Activated CD8-positive, alpha-beta memory T cell treated with anti-CD3 and anti-CD28 coated beads, Interleukin-2, amount 50 U/mL, for 24 hours (primary cell): ENCODE results near the gene ZBTB7C.

Experiments
- DNase-seq: peaks from one replicate; pipeline ENCODE4 v3.0.0-alpha.2; 2020; ENCODE audit errors: extremely low read depth

ZBTB7C gene

DNA sequence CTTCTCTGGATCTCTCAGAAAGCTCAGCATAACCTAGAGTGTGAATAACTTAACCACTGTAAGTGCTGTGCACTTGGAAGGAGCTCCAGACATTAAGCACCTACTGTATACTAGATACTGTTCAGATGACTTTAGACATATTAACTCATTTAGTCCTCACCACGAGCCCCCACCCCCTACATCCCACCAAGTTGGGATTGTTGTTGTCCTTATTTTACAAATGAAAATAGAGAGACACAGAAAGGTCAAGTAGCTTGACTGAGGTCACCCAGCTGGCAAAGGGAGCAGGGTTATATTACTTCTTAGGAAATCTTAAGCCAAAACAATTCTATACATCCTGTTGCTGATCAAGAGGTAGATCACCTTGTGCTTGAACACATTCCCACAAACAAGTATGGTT, 244.5 kb downstream of the ZBTB7C start:
- no peak for DNase-seq

- no peak for DNase-seq
These were observed 245.1 kb downstream of the ZBTB7C start for GRCh38 chr18:48164116-48164515.

- no peak for DNase-seq
These were observed 245.5 kb downstream of the ZBTB7C start for GRCh38 chr18:48163738-48164115.

- DNase-seq, result no peak
These were observed 246.0 kb downstream of the ZBTB7C start for GRCh38 chr18:48162956-48163737.

DNA sequence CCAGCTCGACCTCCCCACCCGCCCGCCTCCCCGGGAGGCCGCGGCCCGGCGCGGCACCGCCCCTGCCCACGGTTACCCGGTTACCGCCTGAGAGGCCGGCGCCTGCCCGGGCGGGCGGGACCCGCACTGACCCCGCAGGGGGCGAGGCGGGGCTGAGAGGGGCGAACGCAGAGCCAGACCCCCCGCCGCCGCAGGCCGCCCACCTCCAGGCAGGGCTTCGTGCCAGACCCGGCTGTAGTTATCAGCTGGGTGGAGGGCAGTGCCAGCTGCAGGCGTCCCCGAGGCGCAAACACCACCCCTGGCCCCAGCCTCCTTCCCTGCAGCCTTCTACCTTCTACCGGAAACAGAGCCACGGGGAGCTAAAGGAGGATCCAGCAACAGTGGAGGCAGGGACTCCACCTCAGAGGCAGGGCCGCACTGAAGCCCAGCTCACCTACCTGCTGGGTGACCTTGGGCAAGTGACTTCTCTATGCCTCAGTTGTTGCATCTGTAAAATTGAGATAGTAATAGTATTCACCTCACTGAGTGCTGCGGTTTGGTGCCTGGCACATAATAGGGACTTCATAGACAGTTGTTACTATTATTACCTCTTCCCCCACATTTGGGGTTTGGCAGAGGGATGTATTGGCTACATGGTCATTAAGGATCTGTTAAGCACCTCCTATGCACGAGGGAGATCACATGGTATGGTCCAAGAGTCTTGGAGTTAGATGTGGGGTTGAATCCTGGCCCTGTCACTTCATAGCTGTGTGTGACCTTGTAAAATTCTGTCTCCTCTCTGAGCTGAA, 247.1 kb downstream of the ZBTB7C start:
- DNase-seq, result no peak

- peak; percentile 17 for DNase-seq
These were observed 247.8 kb downstream of the ZBTB7C start for GRCh38 chr18:48161191-48161910.

- no peak for DNase-seq
These were observed 248.6 kb downstream of the ZBTB7C start for GRCh38 chr18:48160622-48161021.

GRCh38 chr18:48159816-48160215, 249.4 kb downstream of the ZBTB7C start:
- no peak for DNase-seq

DNA sequence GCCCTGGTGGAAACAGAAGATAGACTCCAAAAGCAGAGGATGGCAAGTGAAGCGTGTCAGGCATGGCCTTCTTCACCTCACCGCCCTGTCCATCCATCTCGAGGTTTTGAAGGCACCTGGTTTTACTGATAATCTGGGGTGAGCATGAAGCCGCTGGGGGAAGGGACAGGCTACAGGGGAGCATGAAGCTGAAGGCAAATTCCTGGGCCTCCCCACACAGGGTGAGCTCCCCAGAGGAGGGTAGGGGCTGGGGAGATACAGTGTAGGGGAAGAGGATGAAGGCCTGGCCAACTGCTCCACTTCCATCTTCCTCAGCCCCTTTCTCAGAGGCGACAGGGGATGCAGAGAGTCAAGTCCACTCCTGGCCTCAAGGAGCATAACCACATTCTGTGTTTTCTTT, 250.5 kb downstream of the ZBTB7C start:
- DNase-seq, result no peak

- no peak for DNase-seq
These were observed 251.2 kb downstream of the ZBTB7C start for GRCh38 chr18:48157956-48158355.

GRCh38 chr18:48155856-48156255, 253.3 kb downstream of the ZBTB7C start:
- DNase-seq, result no peak

DNA sequence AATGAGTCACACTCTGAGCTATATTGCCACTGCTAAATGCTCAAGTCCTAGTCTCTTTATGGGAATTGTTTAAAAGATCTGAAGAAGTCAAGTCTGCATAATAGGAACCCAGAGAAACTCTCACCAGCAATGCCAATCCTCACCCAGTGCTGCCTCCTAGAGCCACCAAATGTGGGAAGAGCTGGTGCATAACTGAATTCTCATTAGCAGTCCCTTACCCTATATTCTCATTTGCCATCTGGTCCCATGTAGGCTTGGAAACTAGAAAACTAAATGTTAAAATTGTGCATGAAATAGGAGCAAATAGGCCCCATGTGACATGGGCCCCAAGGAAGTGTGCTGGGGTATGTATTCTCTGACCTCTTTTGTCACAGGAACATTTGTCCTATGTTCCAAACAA, 254.4 kb downstream of the ZBTB7C start:
- DNase-seq, result no peak

GRCh38 chr18:48153613-48154481, 255.3 kb downstream of the ZBTB7C start:
- DNase-seq, result no peak

DNA sequence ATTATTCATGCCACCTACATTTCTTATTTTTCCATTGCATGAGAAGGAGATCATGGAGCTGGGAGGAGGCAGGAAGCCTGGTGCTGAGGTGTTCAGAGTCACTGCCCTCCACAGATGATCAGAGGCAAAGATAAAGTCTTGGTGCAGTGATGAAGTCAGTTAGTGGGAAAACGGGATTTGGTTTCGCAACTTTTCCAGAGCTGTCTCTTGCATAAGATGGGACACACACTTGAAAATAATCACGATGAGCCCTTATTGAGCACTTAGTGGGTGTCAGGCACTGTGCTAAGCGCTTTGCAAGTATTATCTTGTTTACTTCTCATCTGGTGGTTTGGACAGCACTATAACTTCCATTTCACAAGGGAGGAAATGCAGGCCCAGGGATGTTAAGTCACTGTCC, 256.6 kb downstream of the ZBTB7C start:
- DNase-seq, result no peak

DNA sequence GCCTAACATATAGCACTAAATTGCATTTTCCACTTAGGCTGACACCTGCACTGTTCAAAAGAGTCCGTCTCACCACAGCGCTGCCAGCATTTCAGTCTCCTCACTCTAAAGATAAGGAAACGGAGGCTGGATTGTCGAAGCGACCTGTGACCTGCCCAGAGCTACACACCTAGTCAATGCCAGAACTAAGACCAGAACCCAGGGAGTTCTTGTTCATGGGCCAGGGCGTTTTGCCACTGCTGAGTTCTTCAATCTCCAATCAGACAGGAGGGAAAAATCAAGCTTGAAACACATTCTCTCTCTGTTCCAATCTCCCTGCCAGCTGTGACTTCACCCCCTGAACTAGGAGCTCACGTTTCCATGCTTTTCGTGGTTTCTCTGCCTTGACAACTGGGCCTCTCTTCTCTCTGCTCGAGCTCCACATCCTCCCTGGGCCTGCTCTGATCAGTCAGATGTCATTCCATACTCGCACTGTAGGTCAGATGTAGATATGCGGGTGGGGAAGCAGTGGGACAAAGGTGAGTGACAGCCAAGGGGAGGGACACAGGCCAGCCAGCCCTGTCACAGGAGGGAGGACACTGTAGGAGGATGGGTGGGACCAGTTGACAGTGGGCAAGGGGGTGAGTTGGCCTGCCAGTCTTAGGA, 257.6 kb downstream of the ZBTB7C start:
- DNase-seq, result no peak

DNA sequence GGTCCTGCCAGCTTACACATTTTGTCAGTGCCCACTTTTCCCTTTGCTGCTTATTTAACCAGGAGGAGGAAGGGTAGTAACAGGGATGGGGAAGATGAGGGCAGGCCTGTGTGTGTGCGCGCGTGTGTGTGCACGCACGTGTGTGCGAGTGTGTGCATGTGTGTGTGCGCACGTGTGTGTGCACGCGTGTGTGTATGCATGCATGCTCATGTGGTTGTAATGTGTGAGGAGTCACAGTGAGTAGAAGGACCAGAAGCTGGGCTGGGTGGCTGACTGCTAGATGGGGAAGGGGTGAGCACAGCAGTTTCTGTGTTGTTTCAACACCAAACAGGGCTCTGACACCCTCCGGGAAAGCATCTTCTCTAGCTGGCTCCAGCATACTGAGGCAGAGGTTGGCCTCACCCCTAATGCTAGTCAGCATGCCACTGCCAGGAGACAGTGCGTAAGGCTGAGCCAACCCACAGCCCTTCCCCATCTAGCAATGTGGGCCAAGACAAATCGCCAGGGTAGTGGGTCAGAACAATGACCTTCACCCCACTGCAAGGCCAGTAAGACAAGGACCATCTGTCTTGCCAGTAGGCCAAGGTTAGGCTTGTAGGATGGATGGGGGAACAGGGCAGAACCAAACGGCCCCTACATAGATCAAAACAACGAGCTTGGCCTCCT, 260.0 kb downstream of the ZBTB7C start:
- DNase-seq, result no peak

DNA sequence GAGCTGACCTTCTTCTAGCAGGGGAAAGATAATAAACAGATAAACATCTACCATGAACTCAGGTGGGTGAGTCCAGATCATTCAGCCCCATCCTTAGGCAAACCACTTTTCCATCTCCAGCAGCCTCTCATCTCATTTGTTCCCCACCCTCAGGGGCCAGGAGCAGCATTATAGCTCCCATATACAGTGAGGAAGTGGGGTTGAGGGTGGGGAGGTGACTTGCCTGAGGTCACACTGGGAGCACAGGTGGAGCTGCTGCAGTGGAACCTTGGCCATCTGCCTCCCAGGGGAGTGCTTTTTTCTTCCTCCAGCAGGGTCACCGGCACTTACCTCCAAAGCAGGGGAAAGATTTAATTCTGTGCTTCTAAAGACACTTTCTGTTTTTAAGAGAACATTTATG, 266.2 kb downstream of the ZBTB7C start:
- DNase-seq, result no peak

GRCh38 chr18:48142353-48142752, 266.8 kb downstream of the ZBTB7C start:
- no peak for DNase-seq

- DNase-seq, result no peak
These were observed 268.5 kb downstream of the ZBTB7C start for GRCh38 chr18:48140731-48141130.
